Neutrophil (primary cell): ENCODE measurements around the gene KLHL12.

Experiments used
- H3K27ac ChIP-seq: fragments of 200-600 bp; sonication (generic); 2 replicates; pipeline ENCODE4 v1.5.1; 2016; ENCODE audit warnings: mild to moderate bottlenecking, moderate library complexity
- H3K27me3 ChIP-seq: fragments of 200-600 bp; sonication (generic); 2 replicates; pipeline ENCODE4 v1.6.0; 2016; ENCODE audit warnings: mild to moderate bottlenecking
- H3K36me3 ChIP-seq: fragments of 200-600 bp; sonication (generic); 2 replicates; pipeline ENCODE4 v1.5.1; 2017
- H3K4me1 ChIP-seq, 2 experiments: fragments of 200-600 bp in 1 of 2; sonication (generic) in 1 of 2; 1 replicate in 1 of 2; 2 replicates in 1 of 2; pipeline versions ENCODE4 v1.5.1 to v1.6.1; 2013 to 2016; ENCODE audit warnings: low read depth in 1 of 2, low read length in 1 of 2, mild to moderate bottlenecking in 1 of 2, moderate library complexity in 1 of 2; ENCODE audit not compliant: control insufficient read depth in 1 of 2, insufficient read depth in 1 of 2
- H3K4me3 ChIP-seq, 2 experiments: fragments of 200-600 bp in 1 of 2; sonication (generic) in 1 of 2; 1 replicate in 1 of 2; 2 replicates in 1 of 2; pipeline ENCODE4 v1.5.1; 2013 to 2016; ENCODE audit warnings: low read depth in 1 of 2, low read length in 1 of 2, mild to moderate bottlenecking in 1 of 2, moderate library complexity in 1 of 2
- H3K9me3 ChIP-seq: fragments of 200-600 bp; sonication (generic); 2 replicates; pipeline ENCODE4 v1.5.1; 2016
- TF ChIP-seq, protein P1 (sequence below): fragments of 200-600 bp; sonication (generic); IDR thresholded peaks from 2 replicates; pipeline ENCODE4 v1.5.1; 2016; ENCODE audit warnings: antibody characterized with exemption

Gene KLHL12

DNA sequence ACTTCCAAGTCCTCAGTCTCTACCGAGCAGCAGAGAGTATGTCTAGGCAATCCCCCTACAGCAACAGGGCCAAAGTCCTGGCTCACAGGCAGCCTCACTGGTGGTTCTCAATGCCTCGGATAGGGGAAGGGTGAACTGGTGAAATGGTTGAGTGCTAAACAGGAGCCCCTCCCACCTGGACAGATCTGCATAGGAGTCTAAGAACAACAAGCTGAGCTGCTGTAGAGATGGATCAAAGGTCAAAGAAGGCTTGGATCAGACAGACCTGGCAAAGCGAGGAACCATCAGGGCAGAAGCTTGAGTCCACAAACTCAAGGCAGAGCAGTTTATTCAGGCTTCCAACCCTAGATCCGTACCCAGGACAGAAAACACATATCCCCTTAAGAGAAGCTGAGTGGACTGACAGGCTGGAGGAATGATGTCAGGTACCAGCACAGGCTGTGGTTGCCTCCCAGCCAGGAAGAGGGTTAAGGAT, 69.9 kb downstream of the KLHL12 start:
- H3K27me3 ChIP-seq: no peaks in the 10 kb centered on the region
- TF ChIP-seq, protein P1, sequence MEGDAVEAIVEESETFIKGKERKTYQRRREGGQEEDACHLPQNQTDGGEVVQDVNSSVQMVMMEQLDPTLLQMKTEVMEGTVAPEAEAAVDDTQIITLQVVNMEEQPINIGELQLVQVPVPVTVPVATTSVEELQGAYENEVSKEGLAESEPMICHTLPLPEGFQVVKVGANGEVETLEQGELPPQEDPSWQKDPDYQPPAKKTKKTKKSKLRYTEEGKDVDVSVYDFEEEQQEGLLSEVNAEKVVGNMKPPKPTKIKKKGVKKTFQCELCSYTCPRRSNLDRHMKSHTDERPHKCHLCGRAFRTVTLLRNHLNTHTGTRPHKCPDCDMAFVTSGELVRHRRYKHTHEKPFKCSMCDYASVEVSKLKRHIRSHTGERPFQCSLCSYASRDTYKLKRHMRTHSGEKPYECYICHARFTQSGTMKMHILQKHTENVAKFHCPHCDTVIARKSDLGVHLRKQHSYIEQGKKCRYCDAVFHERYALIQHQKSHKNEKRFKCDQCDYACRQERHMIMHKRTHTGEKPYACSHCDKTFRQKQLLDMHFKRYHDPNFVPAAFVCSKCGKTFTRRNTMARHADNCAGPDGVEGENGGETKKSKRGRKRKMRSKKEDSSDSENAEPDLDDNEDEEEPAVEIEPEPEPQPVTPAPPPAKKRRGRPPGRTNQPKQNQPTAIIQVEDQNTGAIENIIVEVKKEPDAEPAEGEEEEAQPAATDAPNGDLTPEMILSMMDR: no peak
- H3K27ac ChIP-seq: peak overlapping the region; percentile 73
- no peaks in the 10 kb centered on the region for H3K36me3 ChIP-seq
- H3K9me3 ChIP-seq: no peaks in the 10 kb centered on the region
- H3K4me1 ChIP-seq: peaks cover 59 to 62% of the 10 kb centered on the region in 2 experiments
- no peak overlapping the region for H3K4me3 ChIP-seq

DNA sequence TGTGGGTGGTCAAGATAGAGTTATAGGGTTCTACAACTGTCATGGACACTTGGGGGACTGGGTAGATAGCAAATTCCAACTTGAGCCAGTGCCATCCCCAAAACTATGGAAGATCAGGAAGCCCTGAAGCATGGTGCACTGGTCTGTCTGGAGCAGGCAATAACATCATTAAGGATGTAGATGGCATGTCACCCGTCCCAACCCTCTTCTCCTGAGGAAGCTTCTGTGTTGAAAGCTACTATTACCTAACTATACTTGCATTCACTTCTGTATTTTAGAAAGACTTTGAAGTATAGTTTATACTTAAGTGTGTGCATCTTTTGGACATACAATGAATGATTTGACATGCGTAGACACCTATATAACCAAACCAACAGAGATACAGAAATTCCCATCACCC, 71.0 kb downstream of the KLHL12 start:
- no peaks in the 10 kb centered on the region for H3K27me3 ChIP-seq
- TF ChIP-seq, protein P1: no peak
- no peaks in the 10 kb centered on the region for H3K36me3 ChIP-seq

DNA sequence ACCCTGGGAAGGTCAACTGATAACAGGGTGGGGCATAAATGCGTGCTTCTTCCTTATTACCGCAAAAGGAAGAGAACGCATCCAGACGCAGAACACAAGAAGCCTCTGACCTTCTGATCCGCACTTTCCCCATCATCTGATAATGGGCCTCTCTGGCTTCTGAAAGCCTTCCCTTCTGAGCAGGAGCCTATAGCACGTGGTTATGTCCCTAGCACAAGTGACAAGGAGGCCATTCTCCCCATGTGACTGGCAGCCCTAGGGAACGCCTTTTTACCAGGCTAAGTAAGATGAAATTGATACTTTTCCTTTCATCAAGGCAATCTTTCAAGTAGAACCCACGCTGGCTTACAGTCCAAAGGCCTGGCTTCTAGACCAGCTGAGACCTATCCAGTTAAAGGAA, 72.2 kb downstream of the KLHL12 start:
- no peaks in the 10 kb centered on the region for H3K27me3 ChIP-seq
- no peak overlapping the region for H3K4me3 ChIP-seq
- no peaks in the 10 kb centered on the region for H3K9me3 ChIP-seq
- no peaks in the 10 kb centered on the region for H3K36me3 ChIP-seq
- TF ChIP-seq, protein P1: no peak
- peaks cover 46 to 48% of the 10 kb centered on the region in 2 experiments for H3K4me1 ChIP-seq
- H3K27ac ChIP-seq: no peak overlapping the region

More for the DNA sequence above, 71.0 kb downstream of the KLHL12 start:
- Histone ChIP-seq H3K4me3 (peak overlapping the region in 1 of 2 experiments; percentile 18), H3K9me3 (no peaks in the 10 kb centered on the region), H3K27ac (peak overlapping the region; percentile 73), H3K4me1 (peaks cover 52 to 57% of the 10 kb centered on the region in 2 experiments)

DNA sequence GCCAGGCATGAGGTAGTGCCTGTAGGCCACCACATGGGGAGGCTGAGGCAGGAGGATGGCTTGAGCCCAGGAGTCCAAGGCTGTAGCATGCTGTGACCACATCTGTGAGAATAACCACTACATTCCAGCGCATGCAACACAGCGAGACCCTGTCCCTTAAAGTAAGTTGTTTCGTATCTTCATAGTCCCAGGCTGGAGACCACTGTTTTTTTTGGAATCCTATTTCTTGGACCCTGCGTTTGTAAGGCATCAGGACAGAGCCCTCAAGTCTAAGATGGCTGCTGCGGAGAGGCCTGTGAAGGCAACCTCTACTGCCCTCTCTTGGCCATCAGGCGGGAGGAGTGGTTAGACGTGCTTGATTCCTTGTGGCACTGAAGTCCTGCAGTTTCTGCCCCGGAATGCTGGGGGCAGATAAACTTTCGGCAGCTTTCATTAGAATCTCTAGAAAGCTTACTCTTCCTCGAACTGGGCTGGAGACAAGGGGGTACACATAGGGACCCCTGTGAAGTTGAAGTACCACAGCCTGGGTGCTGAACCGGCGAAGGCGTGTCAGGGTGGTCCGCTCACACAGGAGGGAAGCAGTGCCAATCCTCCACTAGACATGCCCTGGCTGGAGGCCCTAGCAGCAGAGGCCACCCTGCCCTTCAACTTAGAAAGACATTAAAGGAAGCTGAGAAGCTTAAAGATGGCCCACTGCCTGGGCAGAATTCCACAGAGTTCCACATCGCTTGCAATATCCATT, 74.7 kb downstream of the KLHL12 start:
- TF ChIP-seq, protein P1: peak; percentile 26
- Histone ChIP-seq H3K36me3 (no peaks in the 10 kb centered on the region), H3K27me3 (no peaks in the 10 kb centered on the region), H3K9me3 (no peaks in the 10 kb centered on the region), H3K4me1 (peaks cover 23 to 24% of the 10 kb centered on the region in 2 experiments), H3K4me3 (no peak overlapping the region), H3K27ac (no peak overlapping the region)

DNA sequence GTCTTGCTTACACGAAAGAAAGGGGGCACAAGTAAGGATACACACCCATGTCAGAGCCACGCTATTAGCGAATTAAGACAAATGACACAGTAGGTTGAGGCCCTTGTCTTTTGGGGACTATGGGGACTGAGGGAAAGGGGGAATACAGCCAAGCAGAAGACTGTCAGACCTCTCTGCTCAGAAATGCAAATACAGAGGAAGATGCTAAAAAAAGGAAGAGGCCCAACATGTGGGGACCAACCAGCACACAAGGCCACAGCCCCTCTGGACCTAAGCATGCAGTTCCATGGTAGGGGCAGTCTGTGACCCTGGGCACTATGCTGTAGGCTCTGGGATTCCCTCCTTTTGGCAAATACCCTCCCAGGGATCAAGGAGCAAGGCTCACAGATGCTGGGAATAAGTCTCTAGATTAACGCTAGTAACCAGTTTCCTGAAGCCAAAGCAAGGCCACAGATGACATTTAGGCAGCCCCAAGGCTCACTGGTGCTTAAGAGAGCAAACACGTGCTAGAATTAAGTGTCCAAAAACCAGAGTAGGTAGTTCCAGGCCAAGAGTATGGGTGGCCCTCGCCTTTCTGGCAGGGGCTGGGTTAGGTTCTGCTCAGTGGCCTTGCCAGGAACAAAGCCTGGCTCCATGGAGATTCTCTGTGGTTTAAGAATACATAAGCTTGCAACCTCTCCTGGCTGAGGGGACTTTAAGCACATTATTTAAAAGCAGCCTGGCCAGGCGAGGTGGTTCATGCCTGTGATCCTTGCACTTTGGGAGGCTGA, 76.3 kb downstream of the KLHL12 start:
- no peak overlapping the region for H3K27ac ChIP-seq
- TF ChIP-seq, protein P1: no peak
- H3K9me3 ChIP-seq: no peaks in the 10 kb centered on the region
- no peaks in the 10 kb centered on the region for H3K27me3 ChIP-seq
- H3K4me1 ChIP-seq: peaks cover 7 to 8% of the 10 kb centered on the region in 2 experiments
- no peak overlapping the region for H3K4me3 ChIP-seq
- no peaks in the 10 kb centered on the region for H3K36me3 ChIP-seq
